Kasumi-1 (cell line): ENCODE measurements around the gene TBC1D10A.

ENCODE experiments used
- DNase-seq, 2 experiments: peaks; one replicate each; lab custom pipeline; 2025; lab: John Stamatoyannopoulos, UW

The TBC1D10A gene

GRCh38 chr22:30245985-30246813, 80.5 kb downstream of the TBC1D10A start, which contains the start of gene LIF:
Gene LIF, minus strand, starts transcription at chr22:30246759. Its CDS starts 64 bp downstream, at chr22:30246695.
- peak in 1 of 2 experiments; percentile 36 for DNase-seq

- no peak for DNase-seq
Observed at GRCh38 chr22:30245181-30245984, 81.4 kb downstream of the TBC1D10A start.

DNA sequence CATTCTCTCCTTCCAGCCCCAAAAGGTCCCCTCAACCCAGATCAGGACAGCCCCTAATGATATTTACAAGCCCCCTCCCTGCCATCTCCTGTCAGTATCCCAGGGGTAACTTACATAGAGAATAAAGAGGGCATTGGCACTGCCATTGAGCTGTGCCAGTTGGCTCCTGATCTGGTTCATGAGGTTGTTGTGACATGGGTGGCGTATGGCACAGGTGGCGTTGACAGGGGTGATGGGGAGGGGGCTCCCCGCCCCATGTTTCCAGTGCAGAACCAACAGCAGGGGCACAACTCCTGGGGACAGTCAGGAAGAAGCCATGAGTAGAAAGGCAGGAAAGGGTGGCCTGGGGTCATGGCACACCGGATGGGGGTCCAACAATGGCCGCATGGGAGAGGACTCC, 82.1 kb downstream of the TBC1D10A start:
- DNase-seq, result no peak

DNA sequence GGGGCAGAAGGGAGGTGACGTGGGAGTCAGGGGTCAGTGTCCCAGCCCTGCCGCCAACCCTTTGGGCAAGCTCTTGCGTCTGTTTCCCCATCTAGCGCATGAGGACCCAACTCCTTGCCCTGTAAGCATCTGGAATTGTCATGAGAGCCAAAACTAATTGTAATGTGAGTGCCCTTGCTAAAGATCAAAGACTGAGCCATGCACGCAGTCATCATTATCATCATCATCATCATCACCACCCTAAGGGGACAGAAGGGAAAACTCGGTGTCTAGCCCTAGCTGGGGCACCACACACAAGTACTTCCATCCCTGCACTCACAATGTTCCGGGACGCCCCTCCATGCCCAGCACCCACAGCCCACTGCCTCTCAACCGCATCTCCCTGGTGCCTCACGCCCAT, 82.7 kb downstream of the TBC1D10A start:
- no peak for DNase-seq

GRCh38 chr22:30243661-30244060, 83.1 kb downstream of the TBC1D10A start:
- DNase-seq, result no peak
